ENCODE results near the gene SPDYE1.

The SPDYE1 gene

GRCh38 chr7:44050121-44050914, 52.6 kb downstream of the SPDYE1 start:
- H3K9ac ChIP-seq (ENCODE audit: insufficient read length, low read depth): no peak overlapping the region
- H3K4me3 ChIP-seq (ENCODE audit: insufficient read length, low read depth): no peak overlapping the region
- no peak for TF ChIP-seq SUZ12 (IDR thresholded peaks at IDR 0.05; ENCODE audit: extremely low read depth, insufficient read depth, insufficient read length)
- TF ChIP-seq YY1 (IDR thresholded peaks at IDR 0.05; ENCODE audit: insufficient read depth, insufficient read length): no peak
- TF ChIP-seq ZNF274 (IDR thresholded peaks at IDR 0.05; ENCODE audit: low read depth, low read length): no peak
- H3K27me3 ChIP-seq (ENCODE audit: insufficient read depth, insufficient read length): no peaks in the 10 kb centered on the region
- H3K4me1 ChIP-seq (ENCODE audit: insufficient read depth, insufficient read length): no peaks in the 10 kb centered on the region
- H3K9me3 ChIP-seq (ENCODE audit: insufficient read depth, low read length): no peaks in the 10 kb centered on the region
- H3K36me3 ChIP-seq (ENCODE audit: insufficient read depth, insufficient read length, low read length): peaks cover 76% of the 10 kb centered on the region
- no peak for DNase-seq (ENCODE audit: low read depth, low spot score)

- H3K27me3 ChIP-seq (ENCODE audit: insufficient read depth, insufficient read length): no peaks in the 10 kb centered on the region
- no peak overlapping the region for H3K9ac ChIP-seq (ENCODE audit: insufficient read length, low read depth)
- no peaks in the 10 kb centered on the region for H3K9me3 ChIP-seq (ENCODE audit: insufficient read depth, low read length)
- no peak for DNase-seq (ENCODE audit: low read depth, low spot score)
- peaks cover 73% of the 10 kb centered on the region for H3K36me3 ChIP-seq (ENCODE audit: insufficient read depth, insufficient read length, low read length)
- H3K4me1 ChIP-seq (ENCODE audit: insufficient read depth, insufficient read length): no peaks in the 10 kb centered on the region
- TF ChIP-seq SUZ12 (IDR thresholded peaks at IDR 0.05; ENCODE audit: extremely low read depth, insufficient read depth, insufficient read length) (no peak), ZNF274 (IDR thresholded peaks at IDR 0.05; ENCODE audit: low read depth, low read length) (no peak), YY1 (IDR thresholded peaks at IDR 0.05; ENCODE audit: insufficient read depth, insufficient read length) (no peak)
- no peak overlapping the region for H3K4me3 ChIP-seq (ENCODE audit: insufficient read length, low read depth)
These were observed 53.3 kb downstream of the SPDYE1 start for GRCh38 chr7:44050915-44051560.

DNA sequence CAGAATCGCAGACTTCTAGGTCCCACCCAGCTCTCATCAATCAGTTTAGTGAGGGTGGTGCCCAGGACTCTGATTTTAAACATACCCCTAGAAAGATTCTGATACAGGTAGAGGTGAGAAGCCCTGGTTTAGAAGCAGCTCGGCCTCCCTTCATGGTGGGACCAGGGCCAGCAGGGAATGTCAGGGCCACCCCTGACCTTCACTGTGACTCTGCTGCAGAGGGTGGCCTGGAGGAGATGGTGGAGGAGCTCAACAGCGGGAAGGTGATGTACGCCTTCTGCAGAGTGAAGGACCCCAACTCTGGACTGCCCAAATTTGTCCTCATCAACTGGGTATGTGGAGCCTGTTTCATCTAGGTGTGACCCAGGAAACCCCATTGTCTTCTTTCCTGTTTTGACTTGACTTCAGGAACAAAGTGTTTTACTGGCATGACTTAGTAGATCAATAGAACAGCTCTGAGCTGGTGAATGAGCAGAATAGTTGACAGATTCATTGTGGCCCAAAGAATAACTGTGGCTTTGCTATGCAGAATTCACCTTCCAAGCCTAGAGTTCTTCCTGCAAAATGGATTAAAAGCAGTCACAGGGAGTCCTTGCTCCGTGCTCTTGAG, 54.0 kb downstream of the SPDYE1 start:
- Histone ChIP-seq H3K36me3 (ENCODE audit: insufficient read depth, insufficient read length, low read length) (peaks cover 73% of the 10 kb centered on the region), H3K9ac (ENCODE audit: insufficient read length, low read depth) (no peak overlapping the region), H3K4me1 (ENCODE audit: insufficient read depth, insufficient read length) (no peaks in the 10 kb centered on the region), H3K27me3 (ENCODE audit: insufficient read depth, insufficient read length) (no peaks in the 10 kb centered on the region), H3K9me3 (ENCODE audit: insufficient read depth, low read length) (no peaks in the 10 kb centered on the region), H3K4me3 (ENCODE audit: insufficient read length, low read depth) (no peak overlapping the region)
- no peak for TF ChIP-seq ZNF274 (IDR thresholded peaks at IDR 0.05; ENCODE audit: low read depth, low read length)
- no peak for TF ChIP-seq SUZ12 (IDR thresholded peaks at IDR 0.05; ENCODE audit: extremely low read depth, insufficient read depth, insufficient read length)
- no peak for TF ChIP-seq YY1 (IDR thresholded peaks at IDR 0.05; ENCODE audit: insufficient read depth, insufficient read length)
- no peak for DNase-seq (ENCODE audit: low read depth, low spot score)

DNA sequence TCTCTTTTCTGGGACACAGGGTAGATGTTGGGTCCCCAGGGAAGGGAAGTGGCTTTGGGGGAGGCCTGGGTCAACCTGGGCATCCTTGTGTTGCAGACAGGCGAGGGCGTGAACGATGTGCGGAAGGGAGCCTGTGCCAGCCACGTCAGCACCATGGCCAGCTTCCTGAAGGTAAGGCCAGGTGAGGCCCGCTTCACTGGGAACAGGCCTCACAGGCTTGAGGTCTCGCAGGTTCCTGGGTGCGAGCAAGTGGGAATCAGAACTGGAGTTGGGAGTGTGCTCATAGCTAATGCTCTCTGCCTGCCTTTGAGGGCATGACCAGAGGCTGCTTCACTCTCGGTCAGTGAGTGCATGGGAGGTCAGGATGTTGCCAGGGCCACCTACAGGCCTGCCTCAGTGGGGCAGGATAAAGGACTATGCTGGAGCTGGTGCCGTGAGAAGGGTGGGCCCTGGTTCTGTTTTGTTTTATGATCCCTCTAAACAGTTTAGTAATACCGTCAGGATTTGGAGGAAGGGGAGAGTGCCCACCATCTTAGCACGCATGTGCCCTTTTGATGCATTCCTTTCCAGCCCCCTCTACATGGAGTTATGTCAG, 55.2 kb downstream of the SPDYE1 start:
- H3K36me3 ChIP-seq (ENCODE audit: insufficient read depth, insufficient read length, low read length): peaks cover 75% of the 10 kb centered on the region

GRCh38 chr7:44056681-44057080, 59.0 kb downstream of the SPDYE1 start:
- Histone ChIP-seq H3K4me3 (ENCODE audit: insufficient read length, low read depth) (no peak overlapping the region), H3K27me3 (ENCODE audit: insufficient read depth, insufficient read length) (no peaks in the 10 kb centered on the region), H3K9ac (ENCODE audit: insufficient read length, low read depth) (no peak overlapping the region), H3K36me3 (ENCODE audit: insufficient read depth, insufficient read length, low read length) (peaks cover 81% of the 10 kb centered on the region), H3K4me1 (ENCODE audit: insufficient read depth, insufficient read length) (no peaks in the 10 kb centered on the region), H3K9me3 (ENCODE audit: insufficient read depth, low read length) (no peaks in the 10 kb centered on the region)
- DNase-seq (ENCODE audit: low read depth, low spot score): no peak
- TF ChIP-seq SUZ12 (IDR thresholded peaks at IDR 0.05; ENCODE audit: extremely low read depth, insufficient read depth, insufficient read length) (no peak), ZNF274 (IDR thresholded peaks at IDR 0.05; ENCODE audit: low read depth, low read length) (no peak), YY1 (IDR thresholded peaks at IDR 0.05; ENCODE audit: insufficient read depth, insufficient read length) (no peak)

More for the DNA sequence above, 55.2 kb downstream of the SPDYE1 start:
- TF ChIP-seq SUZ12 (IDR thresholded peaks at IDR 0.05; ENCODE audit: extremely low read depth, insufficient read depth, insufficient read length) (no peak), YY1 (IDR thresholded peaks at IDR 0.05; ENCODE audit: insufficient read depth, insufficient read length) (no peak), ZNF274 (IDR thresholded peaks at IDR 0.05; ENCODE audit: low read depth, low read length) (no peak)
- Histone ChIP-seq H3K9me3 (ENCODE audit: insufficient read depth, low read length) (no peaks in the 10 kb centered on the region), H3K4me3 (ENCODE audit: insufficient read length, low read depth) (no peak overlapping the region), H3K9ac (ENCODE audit: insufficient read length, low read depth) (no peak overlapping the region), H3K4me1 (ENCODE audit: insufficient read depth, insufficient read length) (no peaks in the 10 kb centered on the region), H3K27me3 (ENCODE audit: insufficient read depth, insufficient read length) (no peaks in the 10 kb centered on the region)
- DNase-seq (ENCODE audit: low read depth, low spot score): no peak

GRCh38 chr7:44057181-44057848, 59.6 kb downstream of the SPDYE1 start:
- H3K9me3 ChIP-seq (ENCODE audit: insufficient read depth, low read length): no peaks in the 10 kb centered on the region
- H3K4me1 ChIP-seq (ENCODE audit: insufficient read depth, insufficient read length): no peaks in the 10 kb centered on the region
- TF ChIP-seq YY1 (IDR thresholded peaks at IDR 0.05; ENCODE audit: insufficient read depth, insufficient read length): no peak
- no peak for TF ChIP-seq SUZ12 (IDR thresholded peaks at IDR 0.05; ENCODE audit: extremely low read depth, insufficient read depth, insufficient read length)
- TF ChIP-seq ZNF274 (IDR thresholded peaks at IDR 0.05; ENCODE audit: low read depth, low read length): no peak
- H3K4me3 ChIP-seq (ENCODE audit: insufficient read length, low read depth): no peak overlapping the region
- DNase-seq (ENCODE audit: low read depth, low spot score): no peak
- peaks cover 83% of the 10 kb centered on the region for H3K36me3 ChIP-seq (ENCODE audit: insufficient read depth, insufficient read length, low read length)
- no peaks in the 10 kb centered on the region for H3K27me3 ChIP-seq (ENCODE audit: insufficient read depth, insufficient read length)
- H3K9ac ChIP-seq (ENCODE audit: insufficient read length, low read depth): no peak overlapping the region

All from NT2/D1 (cell line).